ENCODE data around the gene MYH7. TPM values are rescaled to one million over a fixed set of nuclear protein-coding genes. Genes with fewer than 3 reads are reported as not detected.
A peak's percentile ranks its signal among the peaks of the same experiment; 100 is the strongest.

Gene MYH7
- polyA plus RNA-seq, 1 donor from 2014 or later = 0.12 TPM

- H3K36me3 ChIP-seq (ENCODE audit: insufficient read depth, low read length) = no peaks in the 10 kb centered on the region
- H3K27me3 ChIP-seq (ENCODE audit: insufficient read depth, low read depth, low read length) = no peaks in the 10 kb centered on the region
- H2AFZ ChIP-seq (ENCODE audit: low read depth, low read length) = no peak overlapping the region
These were observed 10.9 kb upstream of the MYH7 start for GRCh38 chr14:23446291-23446851.

GRCh38 chr14:23445773-23446172 is 10.3 kb upstream of the MYH7 start:
- Histone ChIP-seq H3K27me3 (ENCODE audit: insufficient read depth, low read depth, low read length) (no peaks in the 10 kb centered on the region), H3K79me2 (replicated peaks; ENCODE audit: insufficient read depth, low read length) (no peaks in the 10 kb centered on the region), H3K27ac (ENCODE audit: low read length) (no peak overlapping the region), H3F3A (ENCODE audit: insufficient read depth, low read length, poor library complexity, severe bottlenecking) (no peaks in the 10 kb centered on the region), H2AFZ (ENCODE audit: low read depth, low read length) (no peak overlapping the region), H3K9ac (ENCODE audit: low read length) (no peak overlapping the region), H3K9me2 (ENCODE audit: insufficient read depth, low read length) (no peaks in the 10 kb centered on the region), H3K4me2 (ENCODE audit: low read length) (no peak overlapping the region), H3K36me3 (ENCODE audit: insufficient read depth, low read length) (no peaks in the 10 kb centered on the region), H3K4me3 (ENCODE audit: low read length) (no peak overlapping the region), H3K9me3 (ENCODE audit: low read length) (no peaks in the 10 kb centered on the region), H4K20me1 (ENCODE audit: insufficient read depth) (no peaks in the 10 kb centered on the region)
- TF ChIP-seq TAF1 (IDR thresholded peaks at IDR 0.05; ENCODE audit: low read depth) = no peak
- TF ChIP-seq EP300 (conservative IDR thresholded peaks at IDR 0.05; ENCODE audit: poor library complexity, severe bottlenecking) = no peak
- no peak for TF ChIP-seq POLR2AphosphoS5 (IDR thresholded peaks at IDR 0.05)

More at GRCh38 chr14:23446291-23446851, 10.9 kb upstream of the MYH7 start:
- Histone ChIP-seq H3K27ac (ENCODE audit: low read length) (no peak overlapping the region), H3K79me2 (replicated peaks; ENCODE audit: insufficient read depth, low read length) (no peaks in the 10 kb centered on the region), H3K9ac (ENCODE audit: low read length) (no peak overlapping the region), H3K9me2 (ENCODE audit: insufficient read depth, low read length) (no peaks in the 10 kb centered on the region), H3F3A (ENCODE audit: insufficient read depth, low read length, poor library complexity, severe bottlenecking) (no peaks in the 10 kb centered on the region), H3K9me3 (ENCODE audit: low read length) (no peaks in the 10 kb centered on the region), H3K4me3 (ENCODE audit: low read length) (no peak overlapping the region), H4K20me1 (ENCODE audit: insufficient read depth) (no peaks in the 10 kb centered on the region), H3K4me2 (ENCODE audit: low read length) (no peak overlapping the region)
- TF ChIP-seq CTCF (IDR thresholded peaks at IDR 0.05; ENCODE audit: poor library complexity, severe bottlenecking) (no peak), SMC3 (conservative IDR thresholded peaks at IDR 0.05; ENCODE audit: poor library complexity) (peak; percentile 29), RAD21 (conservative IDR thresholded peaks at IDR 0.05) (peak; percentile 27)

GRCh38 chr14:23444314-23444713 is 8.9 kb upstream of the MYH7 start:
- no peak overlapping the region for H3K4me2 ChIP-seq (ENCODE audit: low read length)

GRCh38 chr14:23443881-23444280 is 8.4 kb upstream of the MYH7 start:
- Histone ChIP-seq H3K27me3 (ENCODE audit: insufficient read depth, low read depth, low read length) (no peaks in the 10 kb centered on the region), H3K36me3 (ENCODE audit: insufficient read depth, low read length) (no peaks in the 10 kb centered on the region), H3K27ac (ENCODE audit: low read length) (no peak overlapping the region), H2AFZ (ENCODE audit: low read depth, low read length) (no peak overlapping the region), H4K20me1 (ENCODE audit: insufficient read depth) (no peaks in the 10 kb centered on the region), H3K9me2 (ENCODE audit: insufficient read depth, low read length) (no peaks in the 10 kb centered on the region), H3F3A (ENCODE audit: insufficient read depth, low read length, poor library complexity, severe bottlenecking) (no peaks in the 10 kb centered on the region), H3K9me3 (ENCODE audit: low read length) (no peaks in the 10 kb centered on the region), H3K9ac (ENCODE audit: low read length) (no peak overlapping the region), H3K4me3 (ENCODE audit: low read length) (no peak overlapping the region), H3K79me2 (replicated peaks; ENCODE audit: insufficient read depth, low read length) (no peaks in the 10 kb centered on the region), H3K4me2 (ENCODE audit: low read length) (no peak overlapping the region)
- TF ChIP-seq REST (IDR thresholded peaks at IDR 0.05; ENCODE audit: borderline replicate concordance) = no peak
- TF ChIP-seq SMC3 (conservative IDR thresholded peaks at IDR 0.05; ENCODE audit: poor library complexity) = no peak
- TF ChIP-seq CTCF (IDR thresholded peaks at IDR 0.05; ENCODE audit: poor library complexity, severe bottlenecking) = no peak
- TF ChIP-seq EP300 (conservative IDR thresholded peaks at IDR 0.05; ENCODE audit: poor library complexity, severe bottlenecking) = no peak

More at GRCh38 chr14:23444314-23444713, 8.9 kb upstream of the MYH7 start:
- H3K36me3 ChIP-seq (ENCODE audit: insufficient read depth, low read length) = no peaks in the 10 kb centered on the region
- H3K4me3 ChIP-seq (ENCODE audit: low read length) = no peak overlapping the region
- no peak overlapping the region for H2AFZ ChIP-seq (ENCODE audit: low read depth, low read length)
- H3K27me3 ChIP-seq (ENCODE audit: insufficient read depth, low read depth, low read length) = no peaks in the 10 kb centered on the region
- no peak overlapping the region for H3K27ac ChIP-seq (ENCODE audit: low read length)
- H3K9ac ChIP-seq (ENCODE audit: low read length) = no peak overlapping the region
- H4K20me1 ChIP-seq (ENCODE audit: insufficient read depth) = no peaks in the 10 kb centered on the region
- no peaks in the 10 kb centered on the region for H3K9me3 ChIP-seq (ENCODE audit: low read length)
- H3K9me2 ChIP-seq (ENCODE audit: insufficient read depth, low read length) = no peaks in the 10 kb centered on the region
- no peaks in the 10 kb centered on the region for H3K79me2 ChIP-seq (replicated peaks; ENCODE audit: insufficient read depth, low read length)
- no peak for TF ChIP-seq TAF1 (IDR thresholded peaks at IDR 0.05; ENCODE audit: low read depth)
- no peak for TF ChIP-seq MXI1 (conservative IDR thresholded peaks at IDR 0.05; ENCODE audit: poor library complexity, severe bottlenecking)
- H3F3A ChIP-seq (ENCODE audit: insufficient read depth, low read length, poor library complexity, severe bottlenecking) = no peaks in the 10 kb centered on the region

Data from neural cell (in vitro differentiated cells).